ENCODE data around the gene ROBO2.

ROBO2 gene

GRCh38 chr3:77475507-77475906 is 435.6 kb downstream of the ROBO2 start:
- DNase-seq (ENCODE audit: low read depth), result no peak
- no peak for TF ChIP-seq CTCF (IDR thresholded peaks at IDR 0.05; ENCODE audit: low read length, missing control alignments)

GRCh38 chr3:77479021-77479420 is 439.1 kb downstream of the ROBO2 start:
- no peak for DNase-seq (ENCODE audit: low read depth)
- H3K4me3 ChIP-seq (replicated peaks; ENCODE audit: low read depth, low read length), result no peak overlapping the region
- no peak for TF ChIP-seq CTCF (IDR thresholded peaks at IDR 0.05; ENCODE audit: low read length, missing control alignments)

More at GRCh38 chr3:77475507-77475906, 435.6 kb downstream of the ROBO2 start:
- no peak overlapping the region for H3K4me3 ChIP-seq (replicated peaks; ENCODE audit: low read depth, low read length)

- H3K4me3 ChIP-seq (replicated peaks; ENCODE audit: low read depth, low read length), result no peak overlapping the region
Observed at GRCh38 chr3:77489216-77489615, 449.3 kb downstream of the ROBO2 start.

GRCh38 chr3:77491961-77492360 is 452.1 kb downstream of the ROBO2 start:
- no peak overlapping the region for H3K4me3 ChIP-seq (replicated peaks; ENCODE audit: low read depth, low read length)
- no peak for DNase-seq (ENCODE audit: low read depth)
- TF ChIP-seq CTCF (IDR thresholded peaks at IDR 0.05; ENCODE audit: low read length, missing control alignments), result no peak

More at GRCh38 chr3:77489216-77489615, 449.3 kb downstream of the ROBO2 start:
- DNase-seq (ENCODE audit: low read depth), result no peak
- TF ChIP-seq CTCF (IDR thresholded peaks at IDR 0.05; ENCODE audit: low read length, missing control alignments), result no peak

- TF ChIP-seq CTCF (IDR thresholded peaks at IDR 0.05; ENCODE audit: low read length, missing control alignments), result no peak
- DNase-seq (ENCODE audit: low read depth), result no peak
- H3K4me3 ChIP-seq (replicated peaks; ENCODE audit: low read depth, low read length), result no peak overlapping the region
Observed at GRCh38 chr3:77500721-77501120, 460.8 kb downstream of the ROBO2 start.

GRCh38 chr3:77506384-77506783 is 466.5 kb downstream of the ROBO2 start:
- TF ChIP-seq CTCF (IDR thresholded peaks at IDR 0.05; ENCODE audit: low read length, missing control alignments), result no peak
- DNase-seq (ENCODE audit: low read depth), result no peak
- H3K4me3 ChIP-seq (replicated peaks; ENCODE audit: low read depth, low read length), result no peak overlapping the region

- H3K4me3 ChIP-seq (replicated peaks; ENCODE audit: low read depth, low read length), result no peak overlapping the region
- no peak for DNase-seq (ENCODE audit: low read depth)
- no peak for TF ChIP-seq CTCF (IDR thresholded peaks at IDR 0.05; ENCODE audit: low read length, missing control alignments)
Observed at GRCh38 chr3:77513542-77513941, 473.6 kb downstream of the ROBO2 start.

All from fibroblast of pulmonary artery (primary cell).